HG03565 (cell line): ENCODE data around the gene IPPK.

Experiments
- ATAC-seq: cut with Tn5 transposase; IDR thresholded peaks from one replicate; pipeline ENCODE4 v1.9.1; 2021; ENCODE audit warnings: mild to moderate bottlenecking, moderate library complexity; ENCODE audit not compliant: unreplicated experiment

IPPK gene

DNA sequence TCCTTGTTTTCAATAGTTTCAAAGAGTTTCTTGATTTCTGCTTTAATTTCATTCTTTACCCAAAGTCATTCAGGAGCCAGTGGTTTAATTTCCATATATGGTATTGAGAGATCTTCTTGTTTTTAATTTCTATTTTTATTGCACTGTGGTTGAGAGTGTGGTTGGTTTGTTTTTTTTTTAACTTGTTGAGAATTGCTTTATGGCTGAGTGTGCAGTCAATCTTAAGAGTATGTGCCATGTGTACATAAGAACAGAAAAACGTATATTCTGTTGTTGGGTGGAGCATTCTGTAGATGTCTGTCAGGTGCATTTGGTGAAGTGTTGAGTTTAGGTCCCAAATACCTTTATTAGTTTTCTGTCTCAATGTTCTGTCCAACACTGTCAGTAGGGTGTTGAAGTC is 26.7 kb upstream of the IPPK start:
- ATAC-seq = no peak

DNA sequence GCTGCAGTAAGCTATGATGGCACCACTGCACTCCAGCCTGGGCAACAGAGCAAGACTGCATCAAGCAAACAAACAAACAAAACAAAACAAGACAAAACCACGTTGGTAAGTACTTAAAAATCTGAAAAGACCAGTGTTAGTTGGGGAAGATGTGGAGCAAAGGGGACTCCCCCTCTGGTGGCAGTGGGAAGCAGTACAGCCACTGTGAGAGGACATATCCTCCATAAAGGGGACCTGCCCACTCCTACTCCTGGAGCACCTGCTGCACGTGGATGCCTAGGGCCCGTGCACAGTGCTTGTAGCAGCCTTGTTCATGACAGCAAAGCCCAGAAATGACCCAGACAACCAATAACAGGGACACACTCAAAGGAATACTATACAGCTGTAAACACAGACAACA is 17.0 kb upstream of the IPPK start:
- ATAC-seq = no peak

DNA sequence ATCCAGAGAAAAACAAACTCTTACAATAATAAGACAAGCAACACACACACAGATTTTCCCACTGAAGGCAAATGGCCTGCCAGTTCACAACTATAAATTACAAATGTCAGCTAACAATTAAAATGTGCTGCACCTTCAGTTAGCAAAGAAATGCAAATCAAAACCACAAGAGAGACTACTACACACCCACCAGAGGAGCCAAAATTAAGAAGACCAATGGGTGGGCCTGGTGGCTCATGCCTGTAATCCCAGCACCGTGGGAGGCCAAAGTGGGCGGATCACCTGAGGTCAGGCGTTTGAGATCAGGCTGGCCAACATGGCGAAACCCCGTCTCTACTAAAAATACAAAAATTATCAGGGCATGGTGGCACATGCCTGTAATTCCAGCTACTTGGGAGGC is 15.1 kb upstream of the IPPK start:
- ATAC-seq = no peak

DNA sequence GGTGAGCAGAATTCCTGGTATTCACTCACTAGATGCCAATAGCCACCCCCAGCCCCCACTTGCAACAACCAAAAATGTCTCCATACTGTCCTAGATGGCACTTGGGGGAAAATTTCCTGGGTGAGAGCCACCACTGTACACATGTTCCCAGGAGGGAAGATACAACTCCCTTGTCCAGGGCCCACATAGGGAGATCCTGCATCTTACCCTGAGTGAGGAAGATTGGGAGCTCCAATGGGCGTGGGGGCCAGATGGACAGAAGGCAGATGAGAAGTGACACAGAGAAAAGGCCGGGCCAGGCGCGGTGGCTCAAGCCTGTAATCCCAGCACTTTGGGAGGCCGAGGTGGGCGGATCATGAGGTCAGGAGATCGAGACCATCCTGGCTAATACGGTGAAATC is 12.3 kb upstream of the IPPK start:
- ATAC-seq = no peak

DNA sequence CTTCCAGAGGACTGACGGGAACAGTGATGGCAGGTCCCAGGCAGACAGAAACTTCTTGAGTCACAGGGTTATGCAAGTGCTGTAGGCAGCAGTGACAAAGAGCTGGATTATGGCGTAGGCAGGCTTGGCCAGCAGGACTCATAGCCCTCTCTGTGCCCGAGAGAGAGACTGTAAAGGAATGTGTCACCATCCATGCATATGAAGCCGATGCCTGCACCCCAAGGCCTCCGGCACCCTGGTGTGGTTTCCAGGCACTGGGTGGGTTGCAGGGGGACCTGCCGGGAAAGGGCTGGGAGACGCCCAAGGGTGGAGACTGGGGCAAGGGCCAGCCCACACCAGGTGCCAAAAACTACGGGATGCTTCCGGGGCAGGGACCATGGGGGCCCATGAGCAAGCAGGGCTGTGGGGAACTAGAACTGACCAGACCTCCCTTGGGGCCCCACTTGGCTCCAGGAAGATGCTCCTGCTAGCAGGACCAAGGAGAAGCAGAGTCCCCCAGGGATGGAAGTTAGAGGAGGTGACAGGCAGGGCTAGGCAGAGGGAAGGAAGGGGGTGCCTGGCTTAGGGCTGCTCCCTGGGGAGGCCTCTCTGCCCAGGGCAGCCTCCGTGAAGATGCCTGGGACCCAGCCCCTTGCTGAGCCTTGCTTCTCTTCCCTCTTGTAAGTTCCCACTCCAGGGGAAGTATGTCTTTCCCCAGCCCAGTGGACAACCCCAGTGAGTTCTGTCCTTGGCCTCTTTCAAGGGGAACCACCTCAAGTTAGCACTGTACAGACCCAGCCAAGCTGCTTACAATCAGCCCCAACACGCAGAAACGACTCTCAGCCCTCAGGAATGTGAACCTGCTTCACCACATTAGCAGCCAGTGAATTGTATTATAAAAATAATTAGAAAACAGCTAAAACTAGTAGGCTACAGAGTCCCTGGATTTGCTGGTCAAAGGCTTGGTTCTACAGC is 10.5 kb upstream of the IPPK start:
- no peak for ATAC-seq

DNA sequence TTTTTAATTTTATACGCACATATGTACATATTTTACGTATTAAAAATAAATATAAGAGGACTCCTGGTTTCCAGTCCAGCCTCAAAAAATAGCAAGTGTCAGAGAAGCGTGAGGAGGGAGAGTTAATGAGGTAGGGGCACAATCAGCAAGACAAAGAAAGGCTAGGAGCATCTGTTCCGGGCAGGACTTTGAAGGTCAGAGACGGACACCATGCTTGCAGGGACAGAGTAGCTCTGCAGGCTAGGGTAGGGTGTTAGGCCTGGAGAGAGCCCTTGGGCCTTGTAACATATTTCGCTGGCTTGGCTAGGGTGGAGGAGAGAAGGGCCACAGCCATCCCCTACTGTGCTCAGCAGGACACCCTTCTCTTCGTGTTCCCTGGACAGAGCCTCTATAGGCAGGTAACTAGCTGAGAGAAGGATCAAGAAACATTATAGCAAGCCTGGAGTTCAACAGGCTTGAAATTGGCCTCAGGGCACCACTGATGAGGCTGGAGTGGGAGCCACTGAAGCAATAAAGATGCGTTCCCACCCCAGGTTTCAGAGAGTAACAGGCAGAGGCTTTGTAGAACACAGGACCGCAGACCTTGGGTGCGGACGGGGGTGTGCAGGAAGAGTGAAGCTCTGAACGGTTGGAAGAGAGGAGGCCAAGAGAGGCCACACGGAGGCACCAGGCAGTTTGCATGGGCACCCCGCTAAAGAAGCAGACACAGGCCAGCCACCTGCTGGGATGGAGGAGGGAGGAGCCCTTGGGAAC is 9.7 kb upstream of the IPPK start:
- ATAC-seq = no peak

DNA sequence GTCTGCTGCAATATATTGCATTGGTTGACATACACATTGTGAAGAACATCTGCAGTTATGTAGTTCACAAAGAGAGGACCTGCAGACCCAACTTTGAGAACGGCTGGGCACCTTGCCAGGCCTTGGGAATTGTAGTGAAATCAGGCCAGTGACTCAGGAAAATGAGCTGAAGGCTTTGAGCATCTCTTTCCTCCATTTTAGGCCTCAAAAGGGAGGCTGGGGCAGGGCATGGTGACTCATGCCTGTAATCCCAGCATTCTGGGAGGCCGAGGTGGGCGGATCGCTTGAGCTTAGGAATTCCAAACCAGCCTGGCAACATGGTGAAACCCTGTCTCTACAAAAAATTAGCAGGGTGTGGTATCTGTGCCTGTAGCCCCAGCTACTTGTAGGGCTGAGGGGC is 1.4 kb upstream of the IPPK start:
- ATAC-seq = no peak

DNA sequence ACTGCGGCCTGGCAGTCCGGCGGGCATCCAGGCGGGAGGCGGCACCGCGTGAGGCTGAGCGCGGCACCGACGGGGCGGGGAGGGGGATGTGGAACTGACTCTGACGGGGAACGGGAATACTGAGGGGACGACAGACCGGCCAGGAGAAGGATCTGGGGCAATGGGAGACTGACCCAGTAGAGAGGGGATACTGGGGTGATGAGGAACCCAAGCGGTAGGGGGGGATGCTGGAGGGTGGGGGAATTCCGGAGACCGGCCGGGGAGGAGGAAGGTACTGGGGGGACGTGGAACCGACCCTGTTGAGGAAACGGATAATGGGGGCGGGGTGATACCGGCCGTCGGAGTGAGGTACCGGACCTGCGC is 423 bp downstream of the IPPK start:
- ATAC-seq = no peak

DNA sequence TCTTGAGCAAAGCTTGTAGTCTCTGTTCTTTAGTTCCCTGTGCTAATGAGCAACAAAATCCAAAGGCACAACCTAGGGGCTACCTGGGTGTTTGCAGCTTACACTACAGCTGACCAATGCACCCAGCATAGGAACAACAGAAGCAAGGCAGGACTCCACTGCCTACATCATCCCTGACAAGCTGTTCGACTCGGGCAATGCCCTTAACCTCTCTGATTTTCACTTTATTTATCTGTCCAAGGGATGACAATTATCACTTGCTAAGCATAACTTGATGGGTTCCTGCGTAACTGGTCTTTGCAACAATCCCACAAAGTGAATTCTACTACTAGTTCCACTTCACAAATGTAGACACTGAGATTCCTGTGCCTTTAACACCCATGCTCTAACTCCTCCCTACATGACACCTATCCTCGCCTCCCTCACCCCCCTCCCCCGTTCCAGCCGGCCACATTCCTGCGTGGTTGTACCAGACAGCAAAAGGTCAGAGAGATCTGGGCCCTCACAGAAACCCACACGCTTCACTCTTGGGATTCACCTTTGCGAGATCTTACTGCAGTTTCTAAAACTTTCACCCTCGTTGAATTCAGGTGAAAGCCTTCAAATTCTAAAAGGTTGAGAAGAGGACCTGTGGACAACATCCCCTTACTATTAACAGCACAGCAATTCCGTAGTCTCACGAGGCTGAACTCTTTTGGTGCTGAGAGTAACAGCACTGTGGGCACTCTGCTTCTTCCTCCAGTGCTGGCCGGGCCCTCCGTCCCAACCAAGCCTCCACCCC is 995 bp downstream of the IPPK start:
- no peak for ATAC-seq

DNA sequence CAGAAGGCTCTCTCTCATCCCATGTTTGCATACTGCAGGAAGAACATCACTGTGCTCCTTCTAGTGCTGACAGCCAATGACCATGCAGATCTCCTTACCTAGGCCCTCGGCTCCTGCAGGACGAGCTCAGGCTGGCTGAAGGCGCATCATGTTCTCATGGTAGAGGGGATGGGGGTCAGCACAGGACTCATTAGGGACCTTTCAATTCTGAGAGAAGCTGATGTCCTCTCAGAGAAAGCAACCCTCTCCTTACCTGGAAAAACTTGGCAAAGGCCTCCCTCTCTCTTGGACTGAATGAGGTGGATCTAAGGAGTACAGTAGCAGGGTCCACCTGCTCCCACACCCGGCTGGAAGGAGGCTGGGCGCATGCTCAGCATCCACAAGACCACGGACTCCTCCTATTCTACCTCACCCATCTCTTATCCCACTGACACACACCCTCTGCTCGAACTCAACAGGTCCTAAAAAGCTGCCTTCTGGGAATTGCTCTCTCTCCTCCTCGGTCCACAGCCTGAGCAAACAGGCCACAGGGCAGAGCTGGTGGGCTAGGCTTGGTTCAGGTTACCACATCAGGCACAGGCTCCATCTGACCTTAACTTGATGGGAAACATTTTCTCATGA is 2.9 kb downstream of the IPPK start:
- no peak for ATAC-seq

DNA sequence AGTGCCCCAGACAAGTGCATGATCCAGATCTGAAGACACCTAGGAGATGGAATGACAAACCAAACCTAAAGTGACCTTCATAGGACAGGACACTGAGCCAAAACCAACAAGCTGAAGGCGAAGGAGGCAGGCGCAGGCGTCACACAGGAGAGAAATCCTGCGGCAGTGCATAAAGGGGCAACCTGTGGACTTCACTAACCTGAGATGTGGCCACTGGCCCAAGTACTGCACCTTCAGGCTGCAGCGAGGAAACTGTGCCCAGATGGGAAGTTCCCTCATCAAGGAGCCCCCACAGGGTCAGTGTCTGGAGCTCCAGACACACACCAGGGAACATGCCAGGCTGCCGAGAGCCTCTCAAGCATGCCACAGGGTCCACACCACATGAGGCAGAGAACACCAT is 3.7 kb downstream of the IPPK start:
- no peak for ATAC-seq

DNA sequence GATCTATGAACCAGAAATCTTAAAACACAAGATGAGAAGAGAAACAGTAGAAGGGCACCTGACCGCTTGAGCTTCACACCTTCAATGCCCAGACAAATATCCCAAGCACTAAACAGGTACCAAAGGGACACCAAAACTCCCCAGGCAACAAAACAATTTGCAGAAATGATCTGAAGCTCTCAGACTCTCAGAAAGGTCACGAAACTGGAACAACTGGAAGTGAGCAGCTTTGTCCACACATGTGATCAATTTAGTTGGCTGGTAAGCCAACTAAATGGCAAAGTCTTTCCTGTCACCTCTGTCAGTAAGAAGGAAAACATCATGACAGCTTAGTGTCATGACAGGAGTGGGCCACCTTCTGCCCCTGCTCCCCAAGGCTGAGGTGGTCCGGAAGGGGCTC is 4.1 kb downstream of the IPPK start:
- no peak for ATAC-seq

DNA sequence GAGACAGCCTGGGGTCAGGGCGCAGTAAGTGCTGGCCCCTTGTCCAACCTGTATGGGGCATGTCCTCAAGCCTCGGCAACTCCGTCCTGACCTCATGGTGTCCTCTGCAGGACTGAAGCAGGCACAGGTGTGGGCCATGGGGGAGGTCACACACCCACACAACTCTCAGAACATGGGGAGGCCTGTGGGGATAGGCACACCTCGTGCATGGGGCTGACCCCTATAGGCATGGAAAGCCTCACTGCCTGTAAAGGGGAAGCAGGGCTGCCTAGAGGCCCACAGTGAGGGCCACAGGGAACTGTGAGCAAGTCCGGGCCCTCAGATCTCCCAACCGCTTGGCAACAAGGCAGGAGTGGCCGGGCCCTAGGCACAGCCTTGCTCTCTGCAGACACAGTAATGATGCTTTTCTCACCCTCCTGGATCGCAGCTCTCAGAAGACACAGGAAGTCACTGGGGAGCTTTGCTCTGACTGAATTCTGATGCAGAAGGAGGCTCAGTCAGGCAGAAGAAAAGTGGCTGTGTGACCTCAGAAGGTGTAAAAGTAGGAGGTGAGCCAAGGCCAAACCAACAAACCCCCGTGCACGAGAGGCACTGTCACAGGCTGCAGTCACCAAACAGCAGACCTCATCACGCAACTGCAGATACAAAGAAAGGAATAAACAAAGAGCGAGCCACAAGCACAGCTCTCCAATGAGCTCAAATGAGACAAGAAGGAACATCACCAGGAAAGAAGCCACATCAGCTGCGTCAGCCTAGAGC is 5.4 kb downstream of the IPPK start:
- ATAC-seq = no peak

DNA sequence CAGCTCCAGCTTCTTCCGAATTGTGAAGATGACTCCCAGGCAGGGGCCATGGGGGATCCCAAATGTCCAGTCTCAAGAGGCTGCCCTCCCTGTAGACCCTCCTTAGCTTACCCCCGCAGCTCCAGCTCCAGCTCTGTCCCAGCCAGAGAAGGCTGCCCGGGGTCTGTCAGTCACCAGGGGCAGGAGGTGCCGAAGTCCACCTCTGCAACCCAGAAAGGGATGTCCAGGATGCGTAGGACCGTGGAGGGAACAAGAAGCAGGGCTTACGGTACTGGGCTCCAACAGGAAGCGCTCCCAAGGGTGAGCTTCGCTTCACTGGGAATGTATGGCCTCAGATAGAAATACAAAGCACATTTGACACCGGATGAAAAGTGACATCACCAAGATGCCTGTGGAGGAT is 6.0 kb downstream of the IPPK start:
- no peak for ATAC-seq

DNA sequence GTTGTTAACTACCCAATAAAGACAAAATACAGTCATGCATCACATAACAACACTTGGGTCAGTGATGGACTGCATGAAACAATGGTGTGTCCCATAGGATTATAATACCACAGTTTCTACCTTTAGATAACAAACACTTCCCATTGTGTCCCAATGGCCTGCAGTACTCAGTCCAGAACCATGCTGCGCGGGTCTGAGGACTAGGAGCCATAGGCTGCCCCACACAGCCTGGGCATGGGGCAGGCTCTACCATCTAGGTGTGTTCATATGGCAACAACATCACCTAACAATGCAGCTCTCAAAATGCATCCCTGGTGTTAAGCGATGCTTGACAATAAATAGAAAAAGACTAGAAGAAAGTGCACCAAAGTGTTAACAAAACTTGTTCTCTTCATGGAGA is 6.8 kb downstream of the IPPK start:
- no peak for ATAC-seq

DNA sequence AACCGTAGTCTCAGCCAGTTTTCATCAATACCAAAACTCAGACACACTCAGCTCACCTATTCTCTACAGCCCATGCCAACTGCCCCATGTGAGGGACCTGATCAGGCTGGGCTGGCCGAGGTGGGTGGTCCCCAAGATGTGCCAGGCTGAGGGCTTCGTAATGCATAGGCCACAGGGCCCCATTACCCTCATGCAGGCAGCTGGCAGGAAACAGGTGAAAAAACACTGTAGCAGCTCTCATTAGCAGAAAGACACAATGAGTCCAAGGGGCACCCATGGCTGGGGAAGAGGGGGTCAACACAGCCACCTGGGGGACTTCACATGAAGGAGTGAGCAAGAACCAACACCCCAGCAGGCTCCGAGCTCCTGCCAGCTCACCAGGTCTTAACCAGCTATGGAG is 8.2 kb downstream of the IPPK start:
- ATAC-seq = no peak

DNA sequence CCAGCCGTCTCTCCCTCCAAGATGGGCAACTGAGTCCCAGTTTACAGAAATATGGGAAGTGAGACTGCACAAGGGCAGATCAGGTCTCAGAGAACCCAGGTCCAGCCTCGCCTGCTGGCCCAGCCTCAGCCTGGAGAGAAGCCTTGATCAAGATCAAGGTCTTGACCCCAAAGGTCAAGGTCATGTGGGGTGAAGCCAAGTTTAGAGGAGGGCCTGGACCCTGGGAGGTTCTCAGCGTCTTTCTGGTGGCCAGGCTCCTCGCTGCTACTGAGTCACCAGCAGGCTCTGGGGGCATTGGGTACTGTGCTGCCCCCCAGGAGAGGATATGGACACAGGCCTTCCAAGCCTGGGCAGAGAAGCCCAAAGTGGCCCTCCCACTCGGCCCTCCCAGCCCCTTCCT is 8.8 kb downstream of the IPPK start:
- ATAC-seq = no peak

DNA sequence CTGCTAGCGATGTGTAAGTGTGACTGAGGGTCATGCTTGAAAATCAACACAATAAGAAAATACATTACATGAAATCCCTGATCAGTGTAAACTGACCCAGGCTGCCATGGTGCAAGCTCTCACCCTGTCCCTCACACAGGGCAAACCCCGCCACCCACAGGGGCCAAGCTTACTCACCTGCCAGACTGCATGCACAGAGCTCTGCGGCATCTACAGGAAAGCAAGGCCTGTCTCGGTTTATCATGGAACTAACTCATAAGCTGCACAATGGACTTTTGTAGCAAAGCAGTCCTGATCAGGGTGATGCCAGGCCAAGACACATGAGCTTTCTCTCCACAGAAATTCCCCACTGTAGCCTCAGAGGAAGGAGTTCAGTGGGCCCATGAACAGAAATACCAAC is 9.7 kb downstream of the IPPK start:
- ATAC-seq = no peak

DNA sequence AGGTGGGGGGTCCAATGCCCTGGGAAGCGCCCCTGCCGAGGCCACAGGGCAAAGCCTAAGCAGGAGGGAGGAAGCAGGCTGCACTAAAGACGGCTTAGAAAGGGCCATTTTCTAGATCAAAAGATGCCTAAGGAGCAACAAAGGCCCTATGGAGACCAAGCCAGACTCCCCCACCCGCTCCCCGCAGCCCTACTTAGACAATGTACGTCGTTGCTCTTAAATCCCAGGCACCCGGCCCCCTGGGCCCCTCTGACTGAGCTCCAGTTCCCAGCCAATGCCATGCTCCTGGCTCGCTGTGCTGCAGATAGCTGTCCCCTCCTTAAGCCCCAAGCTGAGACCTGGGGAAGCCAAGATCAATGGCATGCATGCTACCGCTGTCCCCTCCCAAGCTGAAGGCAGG is 10.3 kb downstream of the IPPK start:
- no peak for ATAC-seq

DNA sequence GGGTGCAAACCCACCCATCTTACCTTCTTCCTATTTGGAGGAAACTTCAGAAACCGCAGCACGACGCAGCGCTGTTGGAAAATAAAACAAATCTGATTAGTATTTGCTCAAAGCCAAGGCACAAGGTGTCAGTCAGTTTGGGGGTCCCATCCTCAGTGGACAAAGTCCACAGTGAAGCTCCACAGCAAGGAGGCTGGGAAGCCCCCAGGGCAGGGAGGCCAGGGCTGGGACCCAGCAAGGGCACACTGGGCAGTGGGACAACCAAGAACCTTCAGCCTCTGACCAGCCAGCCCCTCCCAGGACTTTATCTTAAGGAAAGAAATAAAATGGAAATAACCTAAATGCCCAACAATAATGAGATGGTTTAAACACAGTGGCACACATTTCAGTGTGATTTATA is 11.3 kb downstream of the IPPK start:
- ATAC-seq = no peak
